ENCODE results near the gene ACKR3.

Gene ACKR3

GRCh38 chr2:236606023-236606422, 36.4 kb downstream of the ACKR3 start:
- in situ Hi-C loops (cut with MboI; ENCODE audit: low sequenced_read_pairs), result no loop called here

- in situ Hi-C loops (cut with MboI; ENCODE audit: low sequenced_read_pairs), result no loop called here
These were observed 38.0 kb downstream of the ACKR3 start for GRCh38 chr2:236607471-236608187.

- in situ Hi-C loops (cut with MboI; ENCODE audit: low sequenced_read_pairs), result no loop called here
These were observed 38.5 kb downstream of the ACKR3 start for GRCh38 chr2:236608188-236608525.

GRCh38 chr2:236608710-236609109, 39.1 kb downstream of the ACKR3 start:
- in situ Hi-C loops (cut with MboI; ENCODE audit: low sequenced_read_pairs), result no loop called here

- in situ Hi-C loops (cut with MboI; ENCODE audit: low sequenced_read_pairs), result no loop called here
These were observed 41.6 kb downstream of the ACKR3 start for GRCh38 chr2:236610991-236611821.

GRCh38 chr2:236612737-236613136, 43.1 kb downstream of the ACKR3 start:
- in situ Hi-C loops (cut with MboI; ENCODE audit: low sequenced_read_pairs), result no loop called here

GRCh38 chr2:236613612-236614011, 44.0 kb downstream of the ACKR3 start:
- in situ Hi-C loops (cut with MboI; ENCODE audit: low sequenced_read_pairs), result no loop called here

GRCh38 chr2:236614551-236614950, 44.9 kb downstream of the ACKR3 start:
- in situ Hi-C loops (cut with MboI; ENCODE audit: low sequenced_read_pairs), result no loop called here

- in situ Hi-C loops (cut with MboI; ENCODE audit: low sequenced_read_pairs), result no loop called here
These were observed 46.4 kb downstream of the ACKR3 start for GRCh38 chr2:236616031-236616430.

GRCh38 chr2:236616624-236617023, 47.0 kb downstream of the ACKR3 start:
- in situ Hi-C loops (cut with MboI; ENCODE audit: low sequenced_read_pairs), result no loop called here

- in situ Hi-C loops (cut with MboI; ENCODE audit: low sequenced_read_pairs), result no loop called here
These were observed 47.7 kb downstream of the ACKR3 start for GRCh38 chr2:236617221-236617737.

- in situ Hi-C loops (cut with MboI; ENCODE audit: low sequenced_read_pairs), result no loop called here
These were observed 48.2 kb downstream of the ACKR3 start for GRCh38 chr2:236617796-236618195.

- in situ Hi-C loops (cut with MboI; ENCODE audit: low sequenced_read_pairs), result no loop called here
These were observed 48.7 kb downstream of the ACKR3 start for GRCh38 chr2:236618370-236618769.

GRCh38 chr2:236619910-236620612, 50.4 kb downstream of the ACKR3 start:
- in situ Hi-C loops (cut with MboI; ENCODE audit: low sequenced_read_pairs), result no loop called here

- in situ Hi-C loops (cut with MboI; ENCODE audit: low sequenced_read_pairs), result no loop called here
These were observed 52.2 kb downstream of the ACKR3 start for GRCh38 chr2:236621786-236622185.

- in situ Hi-C loops (cut with MboI; ENCODE audit: low sequenced_read_pairs), result no loop called here
These were observed 52.6 kb downstream of the ACKR3 start for GRCh38 chr2:236622201-236622600.

- in situ Hi-C loops (cut with MboI; ENCODE audit: low sequenced_read_pairs), result no loop called here
These were observed 53.0 kb downstream of the ACKR3 start for GRCh38 chr2:236622660-236623059.

GRCh38 chr2:236623816-236624215, 54.2 kb downstream of the ACKR3 start:
- in situ Hi-C loops (cut with MboI; ENCODE audit: low sequenced_read_pairs), result no loop called here

- in situ Hi-C loops (cut with MboI; ENCODE audit: low sequenced_read_pairs), result no loop called here
These were observed 55.6 kb downstream of the ACKR3 start for GRCh38 chr2:236625156-236625690.

GRCh38 chr2:236626391-236627150, 56.9 kb downstream of the ACKR3 start:
- in situ Hi-C loops (cut with MboI; ENCODE audit: low sequenced_read_pairs), result no loop called here

GRCh38 chr2:236627193-236627592, 57.6 kb downstream of the ACKR3 start:
- in situ Hi-C loops (cut with MboI; ENCODE audit: low sequenced_read_pairs), result no loop called here

All from HL-60/S4 treated with phorbol 12-myristate 13-acetate at 8.2 ng/mL for 4 days and 3 days (cell line).